Subcutaneous abdominal adipose tissue (tissue), 5 donors: Measurements from ENCODE around the gene PLCB4.

Experiments
- H3K27ac ChIP-seq: one replicate; pipeline ENCODE4 v1.7.0; 2013; ENCODE audit warnings: low read depth, mild to moderate bottlenecking, inconsistent platforms, low read length, moderate library complexity
- H3K27me3 ChIP-seq, 5 donors: one replicate each; pipeline ENCODE4 v1.7.0; 2013; ENCODE audit warnings: low read length in 5 of 5, inconsistent platforms in 1 of 5; ENCODE audit not compliant: control insufficient read depth in 5 of 5, insufficient read depth in 4 of 5
- H3K36me3 ChIP-seq, 5 donors: one replicate each; pipeline ENCODE4 v1.7.0; 2013; ENCODE audit warnings: low read length in 5 of 5; ENCODE audit not compliant: control insufficient read depth in 5 of 5, insufficient read depth in 5 of 5
- H3K4me1 ChIP-seq, 5 donors: one replicate each; pipeline ENCODE4 v1.7.0; 2013; ENCODE audit warnings: low read length in 5 of 5, mild to moderate bottlenecking in 3 of 5, moderate library complexity in 1 of 5; ENCODE audit not compliant: control insufficient read depth in 5 of 5, insufficient read depth in 5 of 5
- H3K4me3 ChIP-seq, 5 donors: one replicate each; pipeline ENCODE4 v1.7.0; 2013; ENCODE audit warnings: low read length in 5 of 5, low read depth in 1 of 5
- H3K9ac ChIP-seq, 5 donors: one replicate each; pipeline ENCODE4 v1.7.0; 2013; ENCODE audit warnings: low read length in 5 of 5, mild to moderate bottlenecking in 4 of 5, moderate library complexity in 3 of 5
- H3K9me3 ChIP-seq, 5 donors: one replicate each; pipeline ENCODE4 v1.7.0; 2013; ENCODE audit warnings: low read length in 5 of 5; ENCODE audit not compliant: control insufficient read depth in 5 of 5
- donor health status: healthy.
- donor health status: healthy.
- donor health status: healthy.
- donor health status: healthy.
- donor health status: healthy.

PLCB4 gene

DNA sequence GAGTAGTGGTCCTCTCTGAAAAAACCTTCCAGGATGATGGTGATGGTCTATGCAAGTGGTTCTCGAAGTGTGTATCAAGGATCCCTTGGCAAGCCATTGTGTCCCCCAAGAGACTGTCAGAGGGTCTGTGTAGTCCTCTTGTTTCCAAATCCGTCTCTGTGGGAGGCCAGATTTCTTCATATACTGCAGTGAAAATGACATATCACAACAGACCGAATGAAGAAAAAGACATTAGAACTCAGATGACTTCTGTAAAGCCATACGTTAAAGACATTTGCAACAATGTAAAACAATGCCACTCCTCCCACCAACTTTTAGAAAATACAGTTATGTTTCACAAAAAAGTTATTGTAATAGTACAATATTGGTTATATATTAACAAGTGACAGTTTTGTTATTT lies 418.3 kb downstream of the PLCB4 start:
- no peak overlapping the region for H3K4me3 ChIP-seq
- H3K36me3 ChIP-seq: no peaks in the 10 kb centered on the region
- no peak overlapping the region for H3K27ac ChIP-seq
- peaks cover 0 to 3% (median 0%) of the 10 kb centered on the region in 5 donors for H3K9me3 ChIP-seq
- H3K27me3 ChIP-seq: no peaks in the 10 kb centered on the region
- H3K4me1 ChIP-seq: no peaks in the 10 kb centered on the region
- H3K9ac ChIP-seq: no peak overlapping the region

DNA sequence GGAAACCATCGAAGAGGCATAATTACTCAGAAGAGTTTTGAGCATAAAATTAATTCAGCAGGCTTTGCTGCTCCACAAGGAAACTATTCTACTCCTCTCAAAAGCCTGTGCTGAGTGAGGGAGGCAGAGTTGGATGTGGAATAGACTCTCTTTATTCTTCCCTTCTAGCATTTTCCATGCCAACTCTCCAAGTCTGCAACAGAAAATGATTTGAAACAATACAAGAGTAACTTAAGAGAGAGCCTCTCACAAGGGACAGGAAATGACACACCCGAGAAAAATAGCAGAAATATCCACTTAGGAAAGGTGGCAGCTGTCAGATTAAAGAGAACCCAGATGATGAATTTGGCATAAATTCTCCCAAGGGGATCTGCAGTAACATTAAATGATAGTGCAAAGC lies 419.2 kb downstream of the PLCB4 start:
- Histone ChIP-seq H3K9ac (no peak overlapping the region), H3K27ac (no peak overlapping the region), H3K36me3 (no peaks in the 10 kb centered on the region), H3K4me3 (no peak overlapping the region), H3K4me1 (no peaks in the 10 kb centered on the region), H3K9me3 (peaks cover 0 to 3% (median 0%) of the 10 kb centered on the region in 5 donors), H3K27me3 (no peaks in the 10 kb centered on the region)

DNA sequence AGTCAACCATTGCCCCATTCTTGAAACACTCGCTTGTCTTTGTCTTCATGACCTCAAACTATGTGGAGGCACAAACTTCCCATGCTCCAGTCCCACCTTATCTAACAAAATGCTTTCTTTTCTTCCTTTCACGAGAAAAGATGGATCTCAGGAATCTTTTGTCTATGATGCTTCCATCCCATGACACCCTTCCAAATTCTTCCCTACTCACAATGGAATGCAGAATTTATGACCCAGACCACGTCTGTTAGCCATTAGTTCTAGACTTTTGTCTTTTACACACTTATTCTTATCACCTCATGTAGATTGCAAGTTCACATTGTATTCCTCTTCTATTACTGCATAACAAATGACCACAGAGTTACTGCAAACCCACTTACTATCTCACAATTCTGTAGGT lies 421.3 kb downstream of the PLCB4 start:
- no peaks in the 10 kb centered on the region for H3K4me1 ChIP-seq
- no peak overlapping the region for H3K9ac ChIP-seq
- H3K27me3 ChIP-seq: no peaks in the 10 kb centered on the region
- no peak overlapping the region for H3K27ac ChIP-seq
- H3K4me3 ChIP-seq: no peak overlapping the region
- peaks cover 0 to 3% (median 0%) of the 10 kb centered on the region in 5 donors for H3K9me3 ChIP-seq
- no peaks in the 10 kb centered on the region for H3K36me3 ChIP-seq

DNA sequence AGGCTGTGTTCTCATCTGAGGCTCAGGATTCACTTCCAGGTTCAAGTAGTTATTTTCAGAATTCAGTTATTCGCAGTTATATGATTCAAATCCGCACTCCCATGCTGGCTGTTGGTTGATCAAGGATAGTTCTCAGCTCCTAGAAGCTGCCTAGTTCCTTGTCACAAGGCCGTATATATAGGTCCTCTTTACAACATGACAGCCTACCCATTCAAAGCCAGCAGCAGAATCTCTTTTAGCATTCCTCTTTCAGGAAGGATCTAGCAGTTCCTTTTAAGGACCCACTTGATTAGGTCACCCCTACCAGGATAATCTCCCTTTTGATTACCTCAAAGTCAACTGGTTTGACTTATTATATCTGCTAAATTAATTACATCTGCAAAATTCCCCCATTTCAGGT lies 421.7 kb downstream of the PLCB4 start:
- H3K4me3 ChIP-seq: no peak overlapping the region
- no peak overlapping the region for H3K9ac ChIP-seq

DNA sequence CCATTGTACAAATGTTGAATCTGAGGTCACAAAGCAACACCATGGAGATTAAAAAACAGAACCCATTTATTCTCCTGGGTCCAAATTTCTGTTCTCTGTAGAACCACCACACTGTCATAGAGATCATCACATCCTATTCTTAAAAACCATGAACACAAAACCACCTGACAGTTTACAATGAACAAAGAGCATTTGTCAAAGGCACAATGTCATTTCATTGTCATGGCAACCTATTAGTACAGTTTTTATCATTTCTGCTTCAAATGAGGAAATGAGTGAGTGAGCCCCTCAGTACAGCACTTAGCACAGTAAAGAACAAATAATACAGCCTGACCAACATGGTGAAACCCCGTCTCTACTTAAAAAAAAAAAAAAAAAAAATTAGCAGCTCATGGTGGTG lies 422.4 kb downstream of the PLCB4 start:
- no peak overlapping the region for H3K9ac ChIP-seq
- H3K4me3 ChIP-seq: no peak overlapping the region
- no peaks in the 10 kb centered on the region for H3K4me1 ChIP-seq
- no peaks in the 10 kb centered on the region for H3K27me3 ChIP-seq
- H3K27ac ChIP-seq: no peak overlapping the region
- H3K9me3 ChIP-seq: no peaks in the 10 kb centered on the region
- no peaks in the 10 kb centered on the region for H3K36me3 ChIP-seq

More for the DNA sequence above, 421.7 kb downstream of the PLCB4 start:
- no peaks in the 10 kb centered on the region for H3K36me3 ChIP-seq
- no peak overlapping the region for H3K27ac ChIP-seq
- no peaks in the 10 kb centered on the region for H3K4me1 ChIP-seq
- H3K9me3 ChIP-seq: peaks cover 0 to 3% (median 0%) of the 10 kb centered on the region in 5 donors
- no peaks in the 10 kb centered on the region for H3K27me3 ChIP-seq

DNA sequence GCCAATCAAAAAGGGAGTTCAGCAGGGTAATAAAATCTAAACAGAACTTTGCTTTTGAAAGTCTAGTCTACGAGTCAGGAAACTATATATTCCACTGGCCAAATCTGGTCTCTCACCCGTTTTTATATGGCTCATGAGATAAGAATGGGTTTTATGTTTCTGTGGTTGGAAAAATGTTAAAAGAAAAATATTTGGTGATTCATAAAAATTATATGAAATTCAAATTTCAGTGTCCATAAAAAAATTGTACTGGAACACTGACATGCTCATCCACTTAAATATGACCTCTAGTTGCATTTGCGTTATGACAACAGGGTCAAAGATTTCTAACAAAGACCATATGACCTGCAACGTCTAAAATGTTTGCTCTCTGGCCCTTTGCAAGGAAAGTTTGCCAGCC lies 423.2 kb downstream of the PLCB4 start:
- Histone ChIP-seq H3K36me3 (no peaks in the 10 kb centered on the region), H3K9ac (no peak overlapping the region), H3K27me3 (no peaks in the 10 kb centered on the region), H3K27ac (no peak overlapping the region), H3K9me3 (no peaks in the 10 kb centered on the region), H3K4me3 (no peak overlapping the region), H3K4me1 (no peaks in the 10 kb centered on the region)

DNA sequence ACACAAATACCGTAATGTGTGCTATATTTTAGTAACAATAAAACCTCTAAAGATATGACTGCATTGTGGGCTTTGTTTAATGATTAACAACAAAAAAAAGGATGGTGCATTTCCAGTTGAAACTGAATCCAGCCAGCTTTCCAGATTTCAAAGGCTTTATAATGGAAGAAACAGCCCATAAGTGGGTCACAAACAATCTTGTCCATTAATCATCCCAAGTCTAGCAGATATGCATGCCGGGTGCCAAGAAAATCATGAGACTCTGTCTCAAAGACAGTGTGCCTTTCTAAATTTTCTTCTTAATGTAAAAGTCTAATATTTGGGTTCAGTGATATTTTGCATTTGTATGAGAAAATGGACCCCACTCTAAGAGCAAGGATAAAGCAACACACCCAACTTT lies 424.9 kb downstream of the PLCB4 start:
- Histone ChIP-seq H3K4me3 (no peak overlapping the region), H3K36me3 (no peaks in the 10 kb centered on the region), H3K27me3 (no peaks in the 10 kb centered on the region), H3K9me3 (no peaks in the 10 kb centered on the region), H3K27ac (no peak overlapping the region), H3K9ac (no peak overlapping the region), H3K4me1 (no peaks in the 10 kb centered on the region)

DNA sequence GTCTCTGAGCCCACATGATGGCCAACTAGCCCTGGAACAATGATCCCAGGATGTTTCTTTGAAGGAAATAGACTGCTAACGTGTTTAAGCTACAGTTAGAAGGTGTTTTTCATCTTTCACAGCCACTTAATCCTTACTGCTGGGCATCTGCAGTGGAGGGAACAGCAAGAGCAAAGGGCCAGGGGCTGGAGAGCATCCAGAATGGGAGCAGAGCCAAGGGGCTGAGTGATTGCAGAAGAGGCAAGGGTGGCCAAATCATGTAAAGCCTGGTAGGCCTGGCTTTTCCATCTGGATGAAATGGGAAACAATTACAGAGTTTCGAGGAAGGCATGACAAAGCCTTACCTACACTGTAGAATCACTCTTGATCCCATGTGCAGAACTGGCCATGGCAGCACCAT lies 426.8 kb downstream of the PLCB4 start:
- Histone ChIP-seq H3K27ac (no peak overlapping the region), H3K9ac (no peak overlapping the region), H3K36me3 (no peaks in the 10 kb centered on the region), H3K4me1 (peaks cover 0 to 11% (median 0%) of the 10 kb centered on the region in 5 donors), H3K4me3 (no peak overlapping the region), H3K9me3 (no peaks in the 10 kb centered on the region), H3K27me3 (no peaks in the 10 kb centered on the region)

DNA sequence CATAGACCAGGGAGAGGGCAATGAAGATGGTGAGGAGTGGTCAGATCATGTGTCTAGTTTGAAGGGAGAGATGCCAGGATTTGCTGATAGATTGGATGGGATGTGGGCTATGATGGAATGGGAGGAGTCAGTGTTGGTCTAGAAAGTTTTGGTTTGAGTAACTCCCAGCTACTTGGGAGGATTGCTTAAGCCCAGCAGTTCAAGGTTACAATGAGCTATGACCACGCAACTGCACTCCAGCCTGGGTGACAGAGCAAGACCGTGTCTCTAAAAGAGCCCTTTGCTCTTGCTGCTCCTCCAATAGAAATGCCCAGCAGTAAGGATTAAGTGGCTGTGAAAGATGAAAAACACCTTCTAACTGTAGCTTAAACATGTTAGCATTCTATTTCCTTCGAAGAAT lies 427.3 kb downstream of the PLCB4 start:
- Histone ChIP-seq H3K27me3 (no peaks in the 10 kb centered on the region), H3K4me1 (peaks cover 0 to 11% (median 0%) of the 10 kb centered on the region in 5 donors), H3K4me3 (no peak overlapping the region), H3K27ac (no peak overlapping the region), H3K9me3 (no peaks in the 10 kb centered on the region), H3K9ac (no peak overlapping the region), H3K36me3 (no peaks in the 10 kb centered on the region)

DNA sequence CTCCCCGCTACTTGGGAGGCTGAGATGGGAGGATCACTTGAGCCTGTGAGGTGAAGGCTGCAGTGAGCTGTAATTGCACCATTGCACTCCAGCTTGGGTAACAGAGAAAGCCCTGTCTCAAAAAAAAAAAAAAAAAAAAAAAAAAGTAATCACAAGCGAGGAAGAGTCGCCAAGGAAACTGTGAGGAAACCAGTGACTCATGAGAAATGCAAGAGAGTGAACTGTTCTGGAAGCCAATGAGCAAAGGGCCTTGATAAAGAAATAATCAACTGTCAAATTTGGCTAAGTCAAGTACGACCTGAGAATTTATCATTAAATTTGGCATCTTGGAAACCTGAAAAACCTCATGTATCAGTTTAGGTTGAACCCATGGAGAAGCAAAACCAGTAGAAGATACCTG lies 429.4 kb downstream of the PLCB4 start:
- no peaks in the 10 kb centered on the region for H3K9me3 ChIP-seq

More for the DNA sequence above, 429.4 kb downstream of the PLCB4 start:
- no peak overlapping the region for H3K9ac ChIP-seq
- H3K36me3 ChIP-seq: no peaks in the 10 kb centered on the region
- H3K27me3 ChIP-seq: no peaks in the 10 kb centered on the region
- no peak overlapping the region for H3K4me3 ChIP-seq
- H3K4me1 ChIP-seq: peaks cover 0 to 11% (median 0%) of the 10 kb centered on the region in 5 donors
- no peak overlapping the region for H3K27ac ChIP-seq
